AG04449 (cell line): ENCODE data around the gene CACNA2D3.

ENCODE experiments used
- CTCF ChIA-PET: fragments of 350-600 bp; formaldehyde crosslinking; extraction: SDS; loops from one replicate; lab custom pipeline; 2021; ENCODE audit warnings: antibody characterized with exemption; lab: Yijun Ruan, JAX
- POLR2A ChIA-PET: fragments of 400-600, 350-600 bp; formaldehyde crosslinking; extraction: SDS; loops from one replicate; lab custom pipeline; 2020; ENCODE audit warnings: antibody characterized with exemption, inconsistent platforms; lab: Yijun Ruan, JAX
- DNase-seq: peaks from one replicate; pipeline ENCODE4 v3.0.0-alpha.2; 2010; ENCODE audit warnings: low read depth, low spot score
- H3K4me3 ChIP-seq: 2 replicates; pipeline ENCODE4 v1.5.1; 2011; ENCODE audit warnings: low read depth, mild to moderate bottlenecking, control low read depth, low read length
- CTCF ChIP-seq: IDR thresholded peaks from one replicate; pipeline ENCODE4 v1.5.1; 2011; ENCODE audit warnings: mild to moderate bottlenecking, moderate library complexity, low read length, control low read depth, inconsistent platforms; ENCODE audit not compliant: insufficient read depth; ENCODE audit errors: missing control alignments

Gene CACNA2D3

DNA sequence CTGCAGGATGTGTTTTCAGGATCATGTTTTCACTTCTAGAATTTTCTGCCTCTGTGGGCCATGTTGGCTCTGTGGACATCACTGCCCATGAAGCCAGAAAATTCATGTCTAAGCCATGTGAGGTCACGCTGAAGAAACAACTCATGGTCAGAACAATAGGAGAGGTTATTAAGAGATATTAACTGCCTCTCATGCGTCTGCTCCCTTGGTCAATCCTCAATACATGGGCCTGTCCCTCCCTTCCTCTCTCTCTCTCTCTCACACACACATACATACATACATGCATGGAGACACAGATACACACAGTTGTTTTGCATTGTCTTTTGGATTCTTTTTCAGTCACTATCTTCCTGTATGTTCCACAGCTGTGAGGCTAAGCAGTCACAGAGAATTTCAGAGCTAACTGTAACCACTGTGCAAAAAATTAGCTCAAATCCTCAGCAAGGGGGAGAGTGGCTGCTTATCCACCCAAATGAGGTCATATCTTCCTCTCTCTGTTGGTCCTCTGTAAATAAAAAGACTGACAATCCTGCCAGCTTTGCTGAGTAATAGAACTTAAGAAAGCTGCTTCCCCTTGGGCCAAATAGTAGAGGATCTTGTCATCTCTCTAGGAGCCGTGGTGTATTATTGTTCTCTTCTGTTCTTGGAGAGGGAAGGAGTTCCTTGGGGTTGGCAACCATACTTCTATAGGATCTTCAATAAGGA is 759.9 kb downstream of the CACNA2D3 start:
- POLR2A ChIA-PET, result interaction anchor here (0.7 to 1.5 kb wide), 4 partner anchors 9 to 321 kb away, joined by 3 to 9 read pairs (median 6); no protein-coding TSS in a partner anchor
- no peak for TF ChIP-seq CTCF
- CTCF ChIA-PET, result interaction anchor here (0.8 to 2.2 kb wide), 9 partner anchors 9 to 285 kb away, joined by 3 to 14 read pairs (median 4); no protein-coding TSS in a partner anchor
- peak; percentile 92 for DNase-seq
- H3K4me3 ChIP-seq, result no peak overlapping the region

- no peak for DNase-seq
- POLR2A ChIA-PET, result no interaction called here
- no peak overlapping the region for H3K4me3 ChIP-seq
- CTCF ChIA-PET, result no interaction called here
- TF ChIP-seq CTCF, result no peak
Observed at GRCh38 chr3:54888162-54888561, 765.8 kb downstream of the CACNA2D3 start.

DNA sequence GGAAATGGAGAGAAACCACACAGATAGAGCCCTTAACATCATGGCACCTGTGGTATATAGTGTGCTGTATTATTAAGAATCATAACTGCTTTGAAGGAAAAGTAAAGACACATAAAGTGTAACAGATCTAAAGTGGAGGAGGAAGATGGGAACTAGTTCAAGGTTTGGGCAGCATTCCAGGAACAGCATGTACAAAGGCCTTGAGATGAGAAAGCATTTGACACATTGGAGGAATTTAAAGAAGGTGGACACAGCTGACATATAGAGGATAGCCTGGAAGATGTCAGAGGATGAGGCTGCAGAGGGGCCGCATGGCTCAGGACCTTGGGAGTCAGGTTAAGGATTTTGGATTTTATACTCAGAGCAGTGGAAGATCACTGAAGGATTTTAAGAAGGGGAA is 766.5 kb downstream of the CACNA2D3 start:
- TF ChIP-seq CTCF, result no peak
- no peak overlapping the region for H3K4me3 ChIP-seq
- no peak for DNase-seq
- ChIA-PET CTCF (no interaction called here), POLR2A (no interaction called here)

DNA sequence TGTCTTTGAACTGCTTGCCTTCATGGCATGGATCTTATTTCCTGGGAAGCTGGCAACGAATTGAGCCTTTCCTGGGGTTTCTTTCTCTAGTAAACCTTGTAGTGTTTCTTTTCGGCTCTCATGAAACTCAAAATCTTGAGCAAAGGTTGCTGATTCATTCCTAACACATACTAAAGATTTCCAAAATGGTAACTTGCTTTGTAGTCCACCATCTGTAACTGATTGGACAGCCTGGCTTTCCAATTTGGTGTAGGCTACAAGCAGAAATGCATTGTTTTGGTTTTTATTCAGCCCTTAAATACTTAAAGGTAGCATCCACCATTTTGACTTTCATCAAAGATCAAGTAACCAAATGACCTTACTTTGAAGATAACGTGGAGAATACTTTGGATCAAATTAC is 767.4 kb downstream of the CACNA2D3 start:
- TF ChIP-seq CTCF, result no peak
- ChIA-PET CTCF (interaction anchor here (0.9 kb wide), 1 partner anchor 61 kb away, joined by 3 read pairs; no protein-coding TSS in a partner anchor), POLR2A (no interaction called here)
- DNase-seq, result no peak
- no peak overlapping the region for H3K4me3 ChIP-seq

DNA sequence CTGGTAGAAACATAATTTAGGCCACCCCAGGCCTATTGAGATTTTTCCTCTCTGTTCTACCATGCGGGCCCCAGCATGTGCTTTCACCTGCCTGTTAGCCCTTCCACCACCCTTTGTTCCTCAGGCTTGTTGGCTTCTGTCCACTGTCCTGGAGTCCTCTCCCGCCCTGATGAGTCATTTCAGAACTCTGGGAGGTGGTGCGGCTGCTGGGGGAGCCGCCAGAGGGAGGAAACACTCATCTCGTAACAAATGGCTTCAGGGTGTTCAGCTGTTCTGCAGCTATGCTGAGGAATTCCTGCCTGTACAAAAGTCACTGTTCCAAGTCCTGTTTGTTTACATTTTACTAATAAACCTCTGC is 769.2 kb downstream of the CACNA2D3 start:
- TF ChIP-seq CTCF, result peak; percentile 80
- peak; percentile 82 for DNase-seq
- no peak overlapping the region for H3K4me3 ChIP-seq
- CTCF ChIA-PET, result interaction anchor here (0.9 to 2.7 kb wide), 9 partner anchors 9 to 534 kb away, joined by 3 to 14 read pairs (median 3); no protein-coding TSS in a partner anchor
- POLR2A ChIA-PET, result interaction anchor here (0.6 to 1.4 kb wide), 4 partner anchors 9 to 590 kb away, joined by 3 to 8 read pairs (median 3); no protein-coding TSS in a partner anchor

GRCh38 chr3:54892168-54892567 is 769.8 kb downstream of the CACNA2D3 start:
- CTCF ChIA-PET, result interaction anchor here (0.9 to 2.7 kb wide), 11 partner anchors 10 to 533 kb away, joined by 3 to 14 read pairs (median 4); no protein-coding TSS in a partner anchor
- POLR2A ChIA-PET, result interaction anchor here (0.6 to 1.4 kb wide), 3 partner anchors 10 to 566 kb away, joined by 3 to 8 read pairs (median 3); no protein-coding TSS in a partner anchor
- no peak for DNase-seq
- TF ChIP-seq CTCF, result no peak
- no peak overlapping the region for H3K4me3 ChIP-seq
